ENCODE data around the gene TRABD2A.
"Not testable (repeated sequence)": the region's sequence is repeated elsewhere in the genome, so short reads cannot be mapped to it uniquely, and the experiment has no call there.

- not testable (repeated sequence) for TF ChIP-seq EZH2 (IDR thresholded peaks at IDR 0.05; ENCODE audit: insufficient read depth, poor library complexity, severe bottlenecking); EZH2phosphoT487 (IDR thresholded peaks at IDR 0.05; ENCODE audit: insufficient read depth, low read depth)
These were observed 8.2 kb downstream of the TRABD2A start for GRCh38 chr2:84872691-84873090.

Measured in GM23248 (cell line).